Keratinocyte (primary cell): ENCODE measurements around the gene ANKMY1.

ENCODE experiments used
- CTCF ChIP-seq, 3 experiments: IDR thresholded peaks in 1 of 3; conservative IDR thresholded peaks in 1 of 3; optimal IDR thresholded peaks in 1 of 3; 2 replicates in 2 of 3; 3 replicates in 1 of 3; pipeline versions ENCODE3 to v1.5.1; 2011; ENCODE audit warnings: low read length in 3 of 3, mild to moderate bottlenecking in 3 of 3, moderate library complexity in 2 of 3, control low read depth in 1 of 3, inconsistent platforms in 1 of 3; ENCODE audit not compliant: insufficient read depth in 2 of 3; ENCODE audit errors: extremely low read depth in 1 of 3
- EZH2 ChIP-seq: IDR thresholded peaks from one replicate; pipeline ENCODE4 v1.6.1; 2012; ENCODE audit warnings: inconsistent platforms, mild to moderate bottlenecking, low read length, moderate library complexity

- no peak for TF ChIP-seq CTCF (optimal IDR thresholded peaks at IDR 0.05 in 1 of 3, IDR thresholded peaks at IDR 0.05 in 1 of 3, conservative IDR thresholded peaks at IDR 0.05 in 1 of 3; ENCODE audit: extremely low read depth in 1 of 3, insufficient read depth in 2 of 3, low read length in 3 of 3)
- no peak for TF ChIP-seq EZH2
These were observed 56.2 kb downstream of the ANKMY1 start for GRCh38 chr2:240501531-240501991.
